22Rv1 (cell line): Measurements from ENCODE around the gene PDP2.

Experiments
- CTCF ChIP-seq: fragments of 450-650 bp; IDR thresholded peaks from 2 replicates; pipeline ENCODE4 v1.5.1; 2017; ENCODE audit warnings: mild to moderate bottlenecking
- ZFX ChIP-seq: fragments of 450-650 bp; IDR thresholded peaks from 2 replicates; pipeline ENCODE4 v1.6.1; 2017; ENCODE audit warnings: antibody characterized with exemption, borderline replicate concordance

- TF ChIP-seq CTCF (no peak), ZFX (no peak)
These were observed 36.2 kb downstream of the PDP2 start for GRCh38 chr16:66916518-66916917.
